NCI-H748 (cell line): ENCODE results near the gene ARSI.

Experiments
- DNase-seq: peaks from one replicate; lab custom pipeline; 2025; ENCODE audit not compliant: unreplicated experiment; lab: John Stamatoyannopoulos, UW

Gene ARSI

DNA sequence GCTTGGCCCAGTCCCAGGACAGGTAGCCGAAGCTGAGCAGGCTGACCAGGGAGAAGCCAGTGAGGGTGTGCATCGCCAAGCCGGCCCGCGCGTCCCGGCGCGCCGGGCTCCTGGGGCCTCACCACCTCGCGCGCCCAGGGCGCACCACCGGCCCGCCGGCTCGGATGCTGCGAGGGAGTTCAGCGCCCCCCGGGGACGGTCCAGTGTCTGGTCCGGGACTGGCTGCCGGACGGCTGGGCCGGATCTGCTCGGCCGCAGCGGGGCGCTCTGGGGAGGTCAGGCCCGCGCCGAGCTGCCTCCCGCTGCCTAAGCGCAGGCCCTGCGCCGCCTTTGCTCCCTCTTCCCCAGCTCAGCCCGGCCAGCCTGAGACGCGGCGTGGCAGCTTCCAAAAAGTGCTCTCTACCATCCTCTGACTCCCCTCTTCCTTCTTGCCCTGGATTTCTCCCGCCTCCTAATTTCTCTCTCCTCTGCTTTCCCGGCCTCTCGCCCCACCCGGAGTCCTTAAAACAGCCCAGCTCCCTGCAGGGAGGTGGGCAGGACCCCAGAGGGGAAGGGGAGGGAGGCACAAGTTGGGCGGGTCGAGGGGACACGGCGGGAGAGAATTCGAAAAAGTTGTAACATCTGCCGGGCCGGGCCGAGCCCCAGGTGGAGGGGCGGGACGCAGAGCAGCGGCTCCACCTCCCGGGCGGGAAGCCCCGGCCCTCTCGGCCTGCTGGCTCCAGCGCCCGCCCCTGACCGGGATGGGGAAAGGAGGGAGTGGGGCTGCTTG, at the start of gene ARSI:
ARSI (minus strand) TSS at position 605 of the 769 bp plus-strand sequence; CDS start at position 73, 532 bp downstream.
- DNase-seq, result no peak

DNA sequence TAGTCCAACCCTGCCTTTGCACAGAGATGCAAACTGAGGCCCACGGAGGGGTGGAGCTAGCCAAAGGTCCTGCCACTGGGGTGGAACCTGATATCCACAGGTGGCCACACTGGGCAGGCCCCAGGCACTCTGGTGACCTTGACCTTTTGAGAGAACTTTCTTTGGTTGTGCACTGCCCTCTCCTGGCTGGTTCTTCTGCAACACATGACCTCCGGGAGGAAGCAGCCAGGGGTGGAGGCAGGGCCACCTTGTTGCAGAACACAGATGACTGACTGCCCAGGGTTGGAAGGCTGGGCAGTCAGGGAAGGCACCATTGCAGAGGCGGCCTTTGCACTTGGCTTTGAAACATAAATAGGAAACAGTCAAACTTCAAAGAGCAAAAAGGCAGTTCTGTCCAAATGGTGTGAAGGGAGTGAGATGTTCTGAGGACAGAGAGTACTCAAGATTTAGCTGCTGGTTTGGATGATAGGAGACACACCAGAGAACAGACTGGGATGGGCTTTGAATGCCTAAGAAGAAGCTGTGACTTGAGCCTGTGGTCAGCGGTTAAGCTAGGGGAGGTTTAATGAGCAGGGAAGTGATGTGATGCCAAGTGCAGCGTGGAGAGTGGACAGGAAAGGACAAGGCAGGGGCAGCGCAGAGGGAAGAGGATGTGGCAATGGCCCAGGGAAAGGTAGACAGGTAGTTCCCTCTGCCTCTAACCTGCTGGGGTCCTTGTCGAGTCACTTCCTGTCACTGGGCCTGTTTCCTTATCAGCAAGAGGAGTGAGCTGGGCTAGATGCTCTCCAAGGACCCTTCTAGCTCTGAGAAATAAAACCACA, 48.0 kb upstream of the ARSI start:
- DNase-seq, result peak; percentile 33

DNA sequence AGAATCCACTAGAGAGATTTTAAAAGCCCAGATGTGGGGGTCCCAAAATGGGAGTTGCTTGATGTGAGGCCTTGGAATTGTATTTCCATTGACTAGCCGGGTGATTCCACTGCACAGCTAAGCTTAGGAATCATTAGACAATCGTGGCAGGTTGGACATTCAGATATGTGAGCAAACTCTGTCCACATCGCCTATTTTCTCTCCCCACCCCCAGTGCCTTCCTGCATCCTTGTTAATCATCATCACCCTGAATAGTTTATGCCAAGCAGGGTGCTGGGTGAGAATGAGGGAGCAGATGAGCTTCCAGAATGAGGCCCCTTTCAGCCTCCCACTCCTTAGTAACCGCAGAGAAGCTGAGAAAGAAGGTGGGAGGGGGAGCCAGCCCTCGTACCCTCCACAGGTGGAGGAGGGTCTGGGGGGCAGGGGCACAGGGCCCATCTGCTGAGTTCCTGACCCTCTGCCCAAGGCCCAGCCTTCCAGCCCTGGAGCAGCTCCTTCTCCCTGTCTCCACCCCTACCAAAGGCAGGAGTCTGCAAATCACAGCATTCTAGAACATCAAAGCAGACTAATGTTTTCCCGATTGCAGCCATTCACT, 47.1 kb upstream of the ARSI start:
- DNase-seq, result no peak

DNA sequence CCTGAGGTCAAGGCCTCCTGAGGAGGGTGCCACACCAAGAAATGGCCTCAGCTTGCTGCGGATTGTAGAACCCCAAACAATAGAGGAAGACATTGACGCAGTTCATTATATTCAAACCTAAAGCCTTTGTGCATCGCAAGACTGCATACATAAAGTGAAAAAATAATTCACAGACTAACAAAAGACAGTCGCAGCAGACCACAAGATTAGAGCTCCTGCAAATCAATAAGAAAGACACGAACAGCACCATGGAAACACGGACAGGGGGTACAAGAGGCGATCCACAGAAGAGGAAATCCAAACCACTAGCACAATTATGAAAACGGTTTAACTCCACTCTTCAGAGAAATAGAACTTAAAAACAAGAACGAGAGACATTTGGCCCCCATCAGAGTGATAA, 44.7 kb upstream of the ARSI start:
- no peak for DNase-seq

DNA sequence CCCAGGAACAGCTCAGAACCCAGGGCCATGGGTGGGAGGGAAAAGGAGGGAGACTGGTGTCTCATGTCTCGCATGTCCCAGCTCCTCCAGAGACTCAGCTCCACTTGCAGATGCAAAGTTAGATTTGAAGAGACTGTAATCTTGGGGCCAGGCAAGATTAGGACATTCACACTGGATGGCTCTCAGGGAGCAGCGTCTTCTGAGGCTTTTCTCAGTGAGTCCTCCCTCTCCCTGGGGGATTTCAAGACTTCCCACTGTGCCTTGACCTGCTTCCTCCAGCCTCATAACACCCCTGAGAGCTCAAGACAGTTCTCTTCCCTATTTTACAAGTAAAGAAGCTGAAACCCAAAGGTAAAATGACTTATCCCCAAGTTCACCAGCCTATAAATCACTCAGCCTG, 44.3 kb upstream of the ARSI start:
- no peak for DNase-seq

DNA sequence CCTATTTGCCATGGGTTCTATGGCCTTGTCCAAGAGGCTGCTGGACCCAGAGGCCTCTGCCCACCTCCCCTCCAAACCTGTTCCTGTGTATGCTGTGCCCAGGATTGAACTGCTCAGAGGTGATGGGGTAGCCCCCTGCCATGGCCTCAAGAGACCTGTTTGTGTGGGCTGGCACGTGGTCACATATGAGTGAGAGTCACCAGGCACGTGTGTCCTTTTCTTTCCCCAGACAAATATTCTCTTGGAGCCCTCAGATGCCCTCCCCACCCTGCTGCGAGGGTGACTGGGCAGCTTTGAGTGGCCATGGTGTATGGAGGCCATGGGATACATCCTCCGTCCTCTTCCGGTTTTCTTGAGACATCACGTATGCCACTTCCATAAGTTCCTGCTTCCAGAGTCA, 43.9 kb upstream of the ARSI start:
- DNase-seq, result no peak

DNA sequence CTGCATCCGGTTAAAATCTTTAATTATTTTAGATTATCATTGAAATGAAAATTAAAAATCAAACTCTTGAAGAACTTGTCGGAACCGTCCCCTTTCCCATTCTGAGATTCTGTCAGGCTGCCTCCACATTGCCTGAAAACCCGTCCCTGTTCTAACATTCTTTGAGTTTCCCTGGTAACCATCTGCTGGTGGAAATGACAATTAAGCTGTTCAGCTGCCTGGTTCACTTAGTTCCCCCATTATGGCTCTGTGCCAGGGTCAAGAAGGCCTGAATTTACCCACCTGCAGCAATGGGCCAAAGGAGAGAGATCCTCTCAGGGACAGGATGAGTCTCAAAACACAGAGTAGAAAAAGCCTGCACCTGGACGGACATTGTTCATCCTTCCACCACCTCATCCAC, 43.0 kb upstream of the ARSI start:
- DNase-seq, result peak; percentile 71

DNA sequence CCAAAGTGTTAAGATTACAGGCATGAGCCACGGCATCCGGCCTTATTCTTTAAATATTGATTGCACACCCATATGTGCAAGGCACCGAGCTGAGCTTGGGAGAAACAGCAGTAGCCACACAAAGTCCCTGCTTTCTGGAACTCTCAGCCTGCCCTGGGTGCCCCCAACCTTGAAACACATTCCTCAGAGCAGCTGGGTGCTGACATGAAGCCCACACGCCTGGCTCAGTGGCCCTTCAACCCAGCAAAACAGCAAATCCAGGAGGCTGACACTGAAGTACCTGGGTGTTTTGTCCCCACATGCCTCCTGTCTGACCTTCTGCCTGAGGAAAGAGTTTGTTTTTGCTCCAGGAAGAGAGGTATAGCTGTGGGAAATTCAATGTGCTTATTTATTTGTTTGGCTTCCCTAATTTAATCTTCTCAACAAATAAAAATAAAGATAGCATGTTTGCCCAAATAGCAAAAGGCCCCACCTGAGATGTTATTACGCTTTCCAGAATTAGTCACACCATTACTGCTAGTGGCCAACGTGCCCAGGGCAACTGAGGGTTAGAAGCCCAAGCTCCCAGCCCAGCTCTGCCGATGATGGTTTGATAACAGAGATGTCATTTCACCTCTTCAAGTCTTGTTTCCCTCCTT, 41.4 kb upstream of the ARSI start:
- no peak for DNase-seq

DNA sequence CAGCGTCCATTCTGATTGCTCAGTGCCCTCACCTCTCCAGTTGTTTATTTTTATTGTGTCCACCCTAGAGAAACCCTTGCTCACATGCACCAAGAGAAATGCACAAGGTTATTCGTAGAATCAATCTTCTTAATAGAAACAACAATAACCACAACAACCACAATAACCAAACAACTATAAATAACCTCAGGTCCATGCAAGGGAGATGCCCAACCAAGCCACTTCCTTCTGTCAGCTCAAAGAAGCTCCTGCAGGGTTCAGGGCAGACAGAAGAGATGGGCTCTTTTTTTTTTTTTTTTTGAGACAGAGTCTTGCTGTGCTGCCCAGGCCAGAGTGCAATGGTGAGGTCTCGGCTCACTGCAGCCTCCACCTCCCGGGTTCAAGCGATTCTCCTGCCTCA, 39.9 kb upstream of the ARSI start:
- DNase-seq, result no peak

DNA sequence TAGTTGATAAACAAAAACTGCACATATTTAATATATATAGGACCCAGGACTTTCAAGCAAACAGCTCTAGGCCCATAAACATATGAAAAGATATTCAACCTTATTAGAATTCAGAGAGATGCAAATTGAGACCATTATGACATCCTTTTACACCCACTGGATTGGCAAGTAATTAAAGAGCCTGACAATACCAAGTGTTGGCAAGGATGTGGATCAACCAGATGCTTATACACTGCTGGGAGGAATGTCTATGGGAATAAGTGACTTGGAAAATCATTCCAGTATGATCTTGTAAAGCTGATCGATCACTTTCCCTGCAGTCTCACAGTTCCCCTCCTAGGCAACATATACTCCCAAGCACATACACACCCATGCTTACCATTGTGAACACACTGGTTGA, 39.3 kb upstream of the ARSI start:
- DNase-seq, result no peak

DNA sequence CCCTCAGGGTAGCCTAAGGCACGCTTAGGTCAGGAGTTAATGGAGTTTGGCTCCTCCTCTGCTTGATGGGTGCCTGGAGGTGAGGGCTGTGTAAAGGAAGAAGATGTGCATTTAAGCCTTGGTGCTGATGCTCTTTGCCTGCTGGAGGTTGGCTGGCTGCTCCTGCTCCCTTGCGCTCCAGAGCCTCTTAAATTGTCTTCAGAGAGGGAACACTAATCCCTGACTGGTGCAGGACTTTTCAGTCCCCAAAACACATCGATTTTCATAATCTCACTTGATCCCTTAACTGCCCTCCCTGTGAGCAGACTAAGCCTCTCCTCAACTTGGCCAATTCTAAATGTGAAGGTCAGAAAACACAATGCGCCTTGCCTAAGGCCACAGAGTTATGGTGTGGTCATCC, 38.6 kb upstream of the ARSI start:
- DNase-seq, result no peak

DNA sequence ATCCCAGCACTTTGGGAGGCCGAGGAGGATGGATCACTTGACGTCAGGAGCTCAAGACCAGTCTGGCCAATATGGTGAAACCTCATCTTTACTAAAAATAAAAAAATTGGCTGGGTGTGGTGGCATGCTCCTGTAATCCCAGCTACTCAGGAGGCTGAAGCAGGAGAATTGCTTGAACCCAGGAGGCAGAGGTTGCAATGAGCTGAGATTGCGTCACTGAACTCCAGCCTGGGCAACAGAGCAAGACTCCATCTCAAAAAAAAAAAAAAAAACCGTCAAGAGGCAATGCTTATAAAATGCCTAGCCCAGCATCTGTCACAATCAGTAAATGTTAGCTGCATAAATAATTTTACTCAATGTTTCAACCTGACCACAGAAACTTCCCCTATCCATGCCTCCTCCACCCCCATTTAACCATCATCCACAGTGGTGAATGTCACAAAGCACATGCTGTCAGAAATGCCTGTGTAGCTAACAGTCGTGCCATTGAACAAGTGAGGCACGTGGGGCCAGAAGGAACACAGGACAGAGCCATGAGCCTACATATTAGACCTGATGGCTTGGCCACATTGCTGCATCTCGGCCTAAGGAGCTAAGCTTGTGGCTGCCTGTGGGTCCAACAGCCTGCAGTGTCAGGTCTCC, 38.0 kb upstream of the ARSI start:
- DNase-seq, result no peak

DNA sequence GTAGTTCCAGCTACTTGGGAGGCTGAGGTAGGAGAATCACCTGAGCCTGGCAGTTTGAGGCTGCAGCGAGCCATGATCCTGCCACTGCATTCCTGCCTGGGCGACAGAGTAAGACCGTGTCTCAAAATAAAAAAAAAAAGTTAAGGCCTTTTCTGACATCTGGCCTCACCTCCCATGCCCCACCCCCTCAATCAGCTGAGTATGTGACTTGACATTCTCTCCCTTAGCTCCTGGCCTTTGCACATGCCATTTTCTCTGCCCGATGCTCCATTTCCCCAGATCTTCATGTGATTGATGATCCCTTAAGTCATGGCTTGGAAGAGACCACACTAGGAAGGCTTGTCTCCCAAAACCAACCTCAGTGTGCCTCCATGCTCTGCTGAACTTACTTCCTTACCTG, 37.1 kb upstream of the ARSI start:
- DNase-seq, result no peak

DNA sequence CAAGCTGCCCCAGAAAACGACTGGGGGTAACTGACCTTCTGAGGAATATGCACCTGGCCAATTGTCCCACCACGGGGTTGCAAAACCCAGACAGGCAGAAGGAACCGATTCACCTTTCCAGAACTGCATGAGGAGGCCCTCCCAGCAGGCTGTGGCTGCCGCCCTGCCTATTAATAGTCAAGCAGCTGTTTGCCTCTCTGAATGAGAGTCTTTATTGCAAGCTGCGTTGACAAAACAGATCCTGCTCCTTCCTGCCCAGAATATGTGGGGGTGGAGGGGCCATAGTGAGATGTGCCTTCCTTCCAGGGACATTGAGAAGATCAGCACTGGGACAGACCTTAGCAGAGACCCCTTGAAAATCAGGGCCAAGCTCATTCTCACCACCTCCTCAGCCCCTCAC, 36.5 kb upstream of the ARSI start:
- no peak for DNase-seq

DNA sequence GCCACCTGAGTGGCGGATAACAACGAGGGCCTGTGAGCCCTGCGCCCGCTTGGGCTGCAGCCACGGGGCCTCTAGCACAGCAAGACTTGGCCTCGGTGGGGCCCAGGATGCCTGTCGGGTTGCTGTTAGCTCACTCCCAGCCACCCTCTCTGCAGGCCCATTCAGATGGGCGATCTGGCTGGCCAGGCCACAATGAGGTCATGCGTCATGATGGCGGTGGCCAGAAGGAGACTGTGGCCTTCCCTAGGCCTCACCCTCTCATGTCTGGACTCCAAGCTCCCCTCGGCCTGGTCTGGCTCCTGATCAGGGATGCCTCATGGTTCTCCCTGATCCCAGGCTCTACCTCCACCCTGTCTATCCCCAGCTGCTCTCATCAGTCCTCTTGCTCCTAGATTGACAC, 35.8 kb upstream of the ARSI start:
- no peak for DNase-seq

DNA sequence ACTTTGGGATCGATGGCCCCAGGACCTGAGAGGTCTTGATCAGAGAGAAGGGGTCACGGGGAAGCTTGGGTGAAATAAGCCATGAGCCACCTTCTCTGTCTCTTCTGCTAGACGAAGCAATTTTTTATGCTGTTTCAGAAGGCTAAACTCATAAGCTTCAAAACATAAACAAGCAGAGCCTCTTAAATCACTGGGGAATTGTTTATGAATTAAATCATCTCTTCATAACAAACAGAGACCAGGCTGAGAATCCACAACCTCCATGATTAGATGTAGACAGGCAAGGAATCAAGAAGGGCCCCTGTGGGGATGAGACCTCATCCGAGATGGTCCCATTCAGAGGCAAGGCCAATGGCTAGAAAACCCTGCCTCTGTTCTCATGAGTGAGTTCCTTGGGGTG, 33.1 kb upstream of the ARSI start:
- DNase-seq, result no peak

DNA sequence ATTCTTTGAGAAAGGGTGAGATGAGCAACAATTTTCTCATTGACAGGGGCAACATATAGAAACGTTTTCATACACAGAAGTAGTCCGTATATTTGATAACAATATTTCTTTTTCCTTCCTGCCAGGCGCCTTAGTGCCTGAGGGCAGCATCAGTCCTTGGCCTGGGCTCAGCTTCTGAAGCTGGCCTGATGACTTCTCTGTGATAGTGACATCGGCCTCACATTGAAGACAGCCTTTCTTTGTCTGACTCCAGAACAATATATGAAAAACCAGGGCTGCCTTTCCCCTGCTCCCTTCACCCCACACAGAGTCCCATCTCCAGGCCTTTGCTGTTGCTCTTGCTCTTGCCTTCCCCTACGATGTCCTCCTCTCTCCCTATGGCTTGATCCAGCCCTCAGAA, 30.7 kb upstream of the ARSI start:
- no peak for DNase-seq

DNA sequence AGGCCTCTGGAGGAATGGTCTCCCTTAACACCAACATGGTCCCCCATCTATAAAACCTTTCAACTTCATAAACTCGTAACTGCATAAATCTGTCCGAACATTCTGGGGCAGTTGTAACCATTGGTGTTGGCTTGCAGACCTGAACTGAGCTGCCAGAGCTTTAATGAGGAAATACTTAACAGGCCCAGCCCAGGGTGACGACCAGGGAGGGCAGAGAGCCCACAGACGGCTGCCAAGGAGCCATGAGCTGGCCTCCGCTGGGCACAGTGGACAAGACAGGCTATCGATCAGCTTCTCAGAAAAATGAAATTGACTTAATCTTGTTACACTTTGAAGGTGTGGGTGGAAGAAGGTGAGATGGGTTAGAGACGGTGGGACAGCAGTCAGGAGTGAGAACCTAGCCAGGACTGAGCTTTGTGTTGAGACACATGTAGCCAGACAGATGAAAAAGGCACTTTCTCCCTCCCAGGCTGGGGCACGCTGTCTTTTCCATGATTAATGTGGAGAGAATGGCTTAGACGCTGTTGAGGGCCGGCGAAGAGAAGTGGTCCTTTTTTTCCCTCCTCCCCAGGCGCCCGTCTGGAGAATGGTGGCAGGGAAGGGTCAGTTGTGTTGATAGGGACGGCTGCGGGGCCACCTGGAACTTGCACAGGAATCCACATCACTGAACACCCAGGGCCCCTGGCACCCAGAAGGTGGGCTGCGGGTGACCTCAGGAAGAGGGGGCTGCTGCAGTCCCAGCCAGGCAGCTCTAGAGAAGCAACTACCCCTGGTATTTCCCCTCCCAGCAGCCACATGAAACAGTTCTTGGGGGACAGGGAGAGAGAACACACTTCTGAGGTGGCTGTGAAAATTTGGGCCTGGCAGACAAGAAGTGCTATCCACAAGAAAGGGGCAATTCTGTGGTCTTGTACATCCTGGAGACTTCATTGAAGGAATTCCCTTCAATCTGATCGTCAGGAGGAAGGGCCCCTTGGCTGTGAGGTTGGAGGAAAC, 27.5 kb upstream of the ARSI start:
- no peak for DNase-seq

DNA sequence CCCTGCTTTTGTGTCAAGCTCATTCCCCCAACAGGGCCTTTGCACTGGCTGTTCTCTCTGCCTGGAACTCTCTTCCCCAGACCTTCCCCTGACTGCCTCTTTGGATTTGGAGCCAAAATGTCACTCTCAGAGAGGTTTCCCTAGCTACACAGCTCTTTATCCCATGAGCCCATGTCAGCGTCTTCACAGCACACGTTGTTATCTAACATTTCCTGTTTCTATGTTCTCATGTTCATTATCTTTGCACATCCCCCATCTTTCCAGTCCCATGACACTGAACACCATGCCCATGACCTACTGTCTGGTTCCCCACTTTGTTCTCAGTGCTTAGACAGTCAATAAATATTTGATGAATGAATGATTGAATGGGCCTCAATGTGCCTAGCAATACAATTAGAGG, 26.3 kb upstream of the ARSI start:
- no peak for DNase-seq

DNA sequence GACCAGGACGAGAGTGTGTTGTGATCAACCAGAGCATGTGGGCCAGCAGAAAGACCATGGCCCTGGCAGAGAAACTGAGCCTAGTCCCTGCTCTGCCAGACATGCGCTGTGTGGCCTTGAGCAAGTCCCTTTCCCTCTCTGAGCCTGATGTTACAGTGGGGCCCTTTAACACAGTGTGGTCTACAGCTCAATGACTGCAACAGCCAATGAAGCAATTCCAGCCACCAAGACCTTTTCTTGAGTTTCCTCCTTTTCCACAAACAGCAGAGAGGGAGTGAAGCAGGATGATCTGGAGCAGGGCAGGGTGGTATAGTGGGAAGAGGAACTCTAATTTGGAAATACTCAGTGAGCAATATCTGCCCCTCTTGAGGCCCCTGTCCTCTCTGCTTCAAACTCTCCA, 25.8 kb upstream of the ARSI start:
- DNase-seq, result no peak
